GM12878 (cell line): ENCODE measurements around the gene NPSR1. TPM values are rescaled to one million over a fixed set of nuclear protein-coding genes. Genes with fewer than 3 reads are reported as not detected.

ENCODE experiments used
- ATAC-seq: fragments of 200-7000 bp; cut with Tn5 transposase; 3 replicates; pipeline ENCODE4 v1.9.1; 2020; ENCODE audit warnings: mild to moderate bottlenecking, moderate library complexity
- BruUV-seq: library from RNA; stranded (reverse); fragments of 400-500 nt; replicated peaks from 2 replicates; lab custom pipeline; 2021; lab: Mats Ljungman, UMichigan
- CTCF ChIA-PET: fragments of 300-600 bp; sonication (Branson Sonifier 250); formaldehyde crosslinking; extraction: SDS; loops from one replicate; lab custom pipeline; 2021; ENCODE audit warnings: inconsistent platforms; lab: Yijun Ruan, JAX
- POLR2A ChIA-PET: fragments of 350-600 bp; formaldehyde crosslinking; extraction: SDS; loops from one replicate; lab custom pipeline; 2021; ENCODE audit warnings: inconsistent platforms; lab: Charles Lee
- RAD21 ChIA-PET: fragments of 300-600 bp; sonication (Branson Sonifier 250); formaldehyde crosslinking; loops from one replicate; lab custom pipeline; 2023; ENCODE audit warnings: antibody characterized with exemption; ENCODE audit not compliant: unreplicated experiment; lab: Charles Lee
- SMC1A ChIA-PET: fragments of 300-600 bp; sonication (Branson Sonifier 250); formaldehyde crosslinking; loops from one replicate; lab custom pipeline; 2023; ENCODE audit not compliant: unreplicated experiment, uncharacterized antibody; lab: Charles Lee
- DNase-seq: peaks from one replicate; pipeline ENCODE4 v3.0.0-alpha.2; 2011; ENCODE audit warnings: low read depth, low spot score
- FAIRE-seq: peaks from 3 replicates; lab custom pipeline; 2011; peaks lifted over from hg19 to GRCh38; lab: Jason Lieb, UNC
- H2AFZ ChIP-seq: 2 replicates; pipeline ENCODE4 v1.6.0; 2011; ENCODE audit warnings: low read depth, low read length, control low read depth; ENCODE audit not compliant: control insufficient read depth
- H3K27ac ChIP-seq: 2 replicates; pipeline ENCODE4 v1.5.1; 2011; ENCODE audit warnings: control low read depth; ENCODE audit not compliant: control insufficient read depth, insufficient read depth
- H3K27me3 ChIP-seq, 2 experiments: replicated peaks in 1 of 2; 2 replicates each; pipeline versions ENCODE4 v1.6.0 to v1.6.1; 2011; ENCODE audit warnings: low read length in 1 of 2; ENCODE audit not compliant: control insufficient read depth in 2 of 2, insufficient read depth in 2 of 2
- H3K36me3 ChIP-seq, 2 experiments: 2 replicates each; pipeline ENCODE4 v1.5.1; 2011; ENCODE audit warnings: low read length in 1 of 2; ENCODE audit not compliant: control insufficient read depth in 2 of 2, insufficient read depth in 2 of 2
- H3K4me1 ChIP-seq: 2 replicates; pipeline ENCODE4 v1.6.1; 2011; ENCODE audit warnings: mild to moderate bottlenecking, low read length, moderate library complexity, mixed read lengths; ENCODE audit not compliant: control insufficient read depth, insufficient read depth
- H3K4me2 ChIP-seq: 2 replicates; pipeline ENCODE4 v1.6.0; 2011; ENCODE audit warnings: control low read depth; ENCODE audit not compliant: control insufficient read depth, insufficient read depth
- H3K4me3 ChIP-seq: fragments of 200-600 bp; sonication (generic); 2 replicates; pipeline ENCODE4 v1.5.1; 2016
- H3K79me2 ChIP-seq: 2 replicates; pipeline ENCODE4 v1.6.0; 2011; ENCODE audit warnings: low read length; ENCODE audit not compliant: control insufficient read depth, insufficient read depth
- H3K9ac ChIP-seq: 2 replicates; pipeline ENCODE4 v1.8.0; 2011; ENCODE audit warnings: low read length, control low read depth, mixed read lengths; ENCODE audit not compliant: control insufficient read depth, insufficient read depth
- H3K9me3 ChIP-seq: replicated peaks from 3 replicates; pipeline ENCODE4 v1.5.1; 2011; ENCODE audit warnings: mild to moderate bottlenecking, low read length; ENCODE audit not compliant: control insufficient read depth, insufficient read depth
- H4K20me1 ChIP-seq: 2 replicates; pipeline ENCODE4 v1.6.0; 2011; ENCODE audit not compliant: control insufficient read depth, insufficient read depth
- BCLAF1 ChIP-seq: fragments of 450-650 bp; IDR thresholded peaks from 2 replicates; pipeline ENCODE4 v1.6.1; 2017; ENCODE audit warnings: antibody characterized with exemption, mild to moderate bottlenecking, moderate library complexity
- BMI1 ChIP-seq: fragments of 450-650 bp; IDR thresholded peaks from 2 replicates; pipeline ENCODE4 v1.6.1; 2016; ENCODE audit warnings: mild to moderate bottlenecking, moderate library complexity, borderline replicate concordance
- EED ChIP-seq: sonication (generic); IDR thresholded peaks from 2 replicates; pipeline ENCODE4 v1.6.1; 2016; ENCODE audit warnings: antibody characterized with exemption, low read depth
- FOS ChIP-seq: IDR thresholded peaks from 3 replicates; pipeline ENCODE4 v1.6.1; 2011; ENCODE audit warnings: borderline replicate concordance; ENCODE audit not compliant: insufficient read length; ENCODE audit errors: extremely low read depth
- FOXK2 ChIP-seq: fragments of 450-650 bp; IDR thresholded peaks from 2 replicates; pipeline ENCODE4 v1.6.1; 2017; ENCODE audit warnings: mild to moderate bottlenecking, moderate library complexity
- KDM1A ChIP-seq: fragments of 200-600 bp; sonication (generic); IDR thresholded peaks from 2 replicates; pipeline ENCODE4 v1.6.1; 2016; ENCODE audit warnings: borderline replicate concordance
- NFXL1 ChIP-seq: fragments of 450-650 bp; IDR thresholded peaks from 2 replicates; pipeline ENCODE4 v1.6.1; 2017; ENCODE audit warnings: antibody characterized with exemption, mild to moderate bottlenecking, borderline replicate concordance
- NFYA ChIP-seq: IDR thresholded peaks from 2 replicates; pipeline ENCODE4 v1.6.1; 2011; ENCODE audit warnings: low read depth, mild to moderate bottlenecking, low read length, improper control_type of control experiment, borderline replicate concordance
- NFYB ChIP-seq: IDR thresholded peaks from 2 replicates; pipeline ENCODE4 v1.6.1; 2011; ENCODE audit warnings: low read depth, mild to moderate bottlenecking, low read length, improper control_type of control experiment, moderate library complexity; ENCODE audit not compliant: insufficient read depth
- NR2F1 ChIP-seq: fragments of 450-650 bp; conservative IDR thresholded peaks from 2 replicates; pipeline ENCODE4 v1.6.1; 2017; ENCODE audit warnings: mild to moderate bottlenecking
- NRF1 ChIP-seq: conservative IDR thresholded peaks from 2 replicates; pipeline ENCODE4 v1.6.1; 2011; ENCODE audit warnings: mild to moderate bottlenecking, low read depth, low read length, improper control_type of control experiment
- RAD51 ChIP-seq: fragments of 450-650 bp; IDR thresholded peaks from 2 replicates; pipeline ENCODE4 v1.6.1; 2016; ENCODE audit warnings: moderate library complexity, mild to moderate bottlenecking, inconsistent platforms
- SIN3A ChIP-seq: IDR thresholded peaks from 2 replicates; pipeline ENCODE4 v1.6.1; 2012; ENCODE audit warnings: low read depth, low read length, improper control_type of control experiment
- TCF3 ChIP-seq: IDR thresholded peaks from 2 replicates; pipeline ENCODE4 v1.6.1; 2012; ENCODE audit warnings: low read depth, mild to moderate bottlenecking, low read length, borderline replicate concordance; ENCODE audit not compliant: insufficient read depth
- WGBS: methylation state at CpG from one replicate; pipeline ENCODE4 v1.1.6; 2016; ENCODE audit warnings: low lambda C conversion rate; ENCODE audit not compliant: insufficient replicate concordance, insufficient coverage; ENCODE audit errors: missing lambda C conversion rate; 5-methylcytosine and 5-hydroxymethylcytosine counted together
- in situ Hi-C: fragments of 300-500 bp; cut with MboI; formaldehyde crosslinking; loops from 9 replicates; pipeline ENCODE4 v1.14.3; 2018; ENCODE audit warnings: mixed read lengths
- intact Hi-C: fragments of 100-400 bp; cut with micrococcal nuclease; formaldehyde crosslinking; loops from one replicate; pipeline ENCODE4 v1.14.2; 2022; ENCODE audit not compliant: unreplicated experiment
- polyA plus RNA-seq, 11 experiments: library from polyadenylated mRNA; depleted of rRNA in 4 of 11; unstranded in 6 of 11; stranded (reverse) in 5 of 11; fragments of >200 nt; fragmentation: Nextera tagmentation in 4 of 11; fragmentation: Illumina TruSeq in 1 of 11; extraction: Ambion mirVana in 4 of 11; extraction: Trizol in 1 of 11; gene quantifications; 1 replicate in 1 of 11; 2 replicates in 10 of 11; pipeline versions ENCODE4 v1.2.1 to v1.2.3, GENCODE V29; 2011 to 2016; ENCODE audit warnings: inconsistent platforms in 2 of 11, missing spikeins in 2 of 11, low read depth in 1 of 11
- total RNA-seq, 4 experiments: library from RNA; depleted of rRNA in 3 of 4; stranded (reverse); fragments of >200 nt in 3 of 4; fragmentation: Illumina TruSeq in 1 of 4; extraction: Trizol in 1 of 4; gene quantifications; 2 replicates each; pipeline versions ENCODE4 v1.2.1 to v1.2.3, GENCODE V29; 2013 to 2021
- TF ChIP-seq, protein P1 (sequence below): IDR thresholded peaks from 2 replicates; pipeline ENCODE4 v1.6.1; 2011; ENCODE audit warnings: borderline replicate concordance, low read depth, mild to moderate bottlenecking, moderate library complexity, mixed read lengths, low read length; ENCODE audit not compliant: insufficient read depth; ENCODE audit errors: extremely low read length

Gene NPSR1
- total and polyA plus RNA-seq, 10 of the 15 experiments (the other 5 are each of a cell fraction or from before 2014, with no cell fraction given) = 0.20 TPM; not detected in 9

GRCh38 chr7:34844406-34844805 lies 186.4 kb downstream of the NPSR1 start:
- ChIA-PET CTCF (interaction anchor here (0.6 to 1.2 kb wide), 4 partner anchors 9 to 169 kb away, joined by 3 to 5 read pairs (median 4); no protein-coding TSS in a partner anchor), SMC1A (interaction anchor here (0.7 to 1.9 kb wide), 4 partner anchors 10 to 170 kb away, joined by 3 to 6 read pairs (median 4); no protein-coding TSS in a partner anchor), POLR2A (no interaction called here), RAD21 (interaction anchor here (1.8 kb wide), 1 partner anchor 86 kb away, joined by 5 read pairs; no protein-coding TSS in a partner anchor)
- no TSS peak for BruUV-seq
- FAIRE-seq (no peak), ATAC-seq (no peak), DNase-seq (no peak)
- intact Hi-C loops (no loop called here), in situ Hi-C loops (no loop called here)
- no peak overlapping the region for H3K27ac ChIP-seq
- no peak overlapping the region for H2AFZ ChIP-seq
- no peaks in the 10 kb centered on the region for H3K27me3 ChIP-seq
- H3K4me1 ChIP-seq = no peaks in the 10 kb centered on the region
- no peaks in the 10 kb centered on the region for H4K20me1 ChIP-seq
- H3K9ac ChIP-seq = no peak overlapping the region
- no peaks in the 10 kb centered on the region for H3K79me2 ChIP-seq
- WGBS = 0% methylated on average over 1 of the region's 1 CpG
- no peak for TF ChIP-seq BMI1
- no peak for TF ChIP-seq FOXK2
- TF ChIP-seq EED = no peak
- TF ChIP-seq NRF1 = no peak
- no peak for TF ChIP-seq BCLAF1
- TF ChIP-seq NFYB = no peak
- TF ChIP-seq, protein P1, sequence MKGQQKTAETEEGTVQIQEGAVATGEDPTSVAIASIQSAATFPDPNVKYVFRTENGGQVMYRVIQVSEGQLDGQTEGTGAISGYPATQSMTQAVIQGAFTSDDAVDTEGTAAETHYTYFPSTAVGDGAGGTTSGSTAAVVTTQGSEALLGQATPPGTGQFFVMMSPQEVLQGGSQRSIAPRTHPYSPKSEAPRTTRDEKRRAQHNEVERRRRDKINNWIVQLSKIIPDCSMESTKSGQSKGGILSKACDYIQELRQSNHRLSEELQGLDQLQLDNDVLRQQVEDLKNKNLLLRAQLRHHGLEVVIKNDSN = no peak
- TF ChIP-seq FOS = no peak
- TF ChIP-seq RAD51 = no peak
- no peak for TF ChIP-seq NR2F1
- no peak for TF ChIP-seq NFYA
- no peak for TF ChIP-seq TCF3
- TF ChIP-seq SIN3A = no peak
- TF ChIP-seq NFXL1 = no peak
- no peak for TF ChIP-seq KDM1A
- no peaks in the 10 kb centered on the region for H3K36me3 ChIP-seq
- no peak overlapping the region for H3K4me2 ChIP-seq
- H3K9me3 ChIP-seq = no peaks in the 10 kb centered on the region
- no peak overlapping the region for H3K4me3 ChIP-seq
